CD4-positive, alpha-beta T cell treated with Interleukin-6 at 100 ng/mL for 8 hours (primary cell): ENCODE data around the gene ELP1.
"Not testable (repeated sequence)": the region's sequence is repeated elsewhere in the genome, so short reads cannot be mapped to it uniquely, and the experiment has no call there.

Experiments used
- DNase-seq: peaks from one replicate; pipeline ENCODE4 v3.0.0-alpha.2; 2020; ENCODE audit warnings: mixed read lengths, low spot score

ELP1 gene

DNA sequence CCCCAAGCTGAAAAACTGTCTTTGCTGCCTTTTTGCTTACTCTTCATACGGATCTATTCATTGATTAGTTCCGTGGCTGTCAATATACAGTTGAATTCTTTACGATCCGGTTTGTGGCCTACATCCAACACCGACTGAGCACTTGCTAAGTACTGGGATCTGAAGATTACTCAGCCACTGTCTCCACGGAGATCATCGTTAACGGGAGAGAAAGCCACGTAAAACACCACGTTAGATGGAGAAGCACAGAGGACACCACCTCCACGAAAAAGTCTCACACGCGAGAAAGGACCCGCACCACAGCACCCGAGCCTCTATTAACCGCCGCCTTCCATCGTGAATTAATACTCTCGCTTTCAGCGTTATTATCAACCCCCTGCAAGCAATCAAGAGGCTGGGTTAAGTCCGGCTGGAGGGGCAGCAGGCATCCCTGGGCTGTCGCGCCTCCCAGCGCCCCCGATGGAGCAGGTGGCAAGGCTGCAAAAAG lies 650 bp downstream of the ELP1 start:
- DNase-seq = no peak

- no peak for DNase-seq
These were observed 5.5 kb downstream of the ELP1 start for GRCh38 chr9:108928386-108928785.

GRCh38 chr9:108924466-108924865 lies 9.5 kb downstream of the ELP1 start:
- no peak for DNase-seq

GRCh38 chr9:108921200-108921599 lies 12.7 kb downstream of the ELP1 start:
- no peak for DNase-seq

DNA sequence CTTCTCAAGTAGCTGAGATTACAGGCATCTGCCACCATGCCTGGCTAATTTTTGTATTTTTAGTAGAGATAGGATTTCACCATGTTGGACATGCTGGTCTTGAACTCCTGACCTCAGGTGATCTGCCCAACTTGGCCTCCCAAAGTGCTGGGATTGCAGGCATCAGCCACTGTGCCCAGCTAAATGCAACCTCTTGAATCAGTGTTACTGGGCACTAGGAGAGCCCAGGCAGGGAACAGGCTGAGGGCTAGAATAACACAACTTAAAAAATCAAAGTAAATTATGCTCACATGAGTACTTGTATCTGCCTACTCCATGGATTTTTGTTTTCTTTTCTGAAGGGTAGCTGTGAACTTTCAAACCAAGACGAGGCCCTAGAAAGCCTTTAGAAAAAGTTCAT lies 13.5 kb downstream of the ELP1 start:
- not testable (repeated sequence) for DNase-seq

- no peak for DNase-seq
These were observed 14.4 kb downstream of the ELP1 start for GRCh38 chr9:108919517-108919916.

DNA sequence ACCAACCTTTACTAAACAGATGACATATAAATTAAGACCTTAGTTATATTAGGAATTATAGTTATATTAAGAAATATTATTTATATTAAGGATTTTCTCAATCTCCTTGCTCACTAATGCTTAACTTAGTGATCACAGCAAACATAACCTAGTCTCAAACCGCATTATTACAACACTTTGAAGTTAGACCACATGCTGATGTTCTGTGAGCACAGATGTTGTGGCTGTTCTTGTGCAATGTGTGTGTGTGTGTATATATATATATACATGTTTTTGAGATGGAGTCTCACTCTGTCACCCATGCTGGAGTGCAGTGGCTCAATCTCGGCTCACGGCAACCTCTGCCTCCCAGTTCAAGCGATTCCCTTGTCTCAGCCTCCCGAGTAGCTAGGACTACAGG lies 20.5 kb downstream of the ELP1 start:
- no peak for DNase-seq

DNA sequence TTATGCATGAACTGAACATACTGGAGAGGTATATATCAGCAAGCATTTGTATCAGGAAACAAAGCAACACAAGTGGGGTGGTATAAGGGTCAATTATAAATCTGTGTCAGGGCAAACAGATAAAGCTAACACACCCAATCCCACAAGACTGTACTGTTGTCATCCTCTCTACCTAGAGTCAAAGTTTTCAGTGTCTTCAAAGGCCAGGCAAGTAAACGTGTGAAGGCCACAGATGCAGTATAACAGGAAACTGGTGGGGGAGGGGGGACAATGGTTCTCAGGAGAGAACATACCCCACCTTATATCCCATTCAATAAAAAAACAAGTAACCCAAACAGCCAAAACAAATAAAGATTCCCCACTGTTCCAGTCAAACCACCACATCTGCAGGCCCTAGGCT lies 22.1 kb downstream of the ELP1 start:
- DNase-seq = peak; percentile 18

DNA sequence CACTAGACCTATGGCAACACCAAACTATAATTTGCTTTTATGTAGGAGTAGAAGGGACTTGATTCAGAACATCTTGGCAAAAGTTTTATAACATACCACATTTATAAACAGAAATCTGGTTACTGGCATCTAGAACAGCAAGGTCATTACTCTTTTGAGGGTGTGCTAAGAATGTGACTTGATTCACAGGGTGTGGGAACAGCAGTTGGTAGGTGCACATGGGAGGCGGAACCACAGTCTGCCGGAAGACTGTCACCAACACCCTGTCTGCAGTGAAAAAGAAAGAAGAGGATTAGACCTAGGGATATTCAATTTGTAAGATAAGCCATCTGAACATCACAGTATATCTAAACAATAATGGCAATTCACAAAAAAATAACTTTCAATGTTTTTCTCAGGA lies 23.0 kb downstream of the ELP1 start:
- DNase-seq = no peak

- no peak for DNase-seq
These were observed 23.5 kb downstream of the ELP1 start for GRCh38 chr9:108910402-108910801.

GRCh38 chr9:108905494-108905893 lies 28.4 kb downstream of the ELP1 start:
- no peak for DNase-seq

DNA sequence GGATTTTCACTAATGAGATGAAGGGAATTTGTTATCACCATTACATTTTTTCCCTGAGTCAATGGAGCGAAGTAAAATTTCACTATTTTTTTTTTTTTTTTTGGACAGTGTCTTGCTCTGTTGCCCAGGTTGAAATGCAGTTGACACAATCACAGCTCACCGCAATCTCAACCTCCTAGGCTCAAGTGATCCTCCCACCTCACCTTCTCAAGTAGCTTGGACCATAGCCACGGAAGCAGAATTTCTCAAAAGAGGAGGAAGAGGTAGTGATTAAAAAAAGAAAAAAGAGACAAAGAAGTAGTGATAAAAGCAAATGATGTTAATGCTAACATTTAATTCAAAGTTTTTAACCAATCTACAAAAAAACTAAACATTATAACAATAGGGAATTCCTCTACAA lies 29.8 kb downstream of the ELP1 start:
- DNase-seq = no peak

- no peak for DNase-seq
These were observed 30.4 kb downstream of the ELP1 start for GRCh38 chr9:108903420-108904103.

GRCh38 chr9:108900176-108900575 lies 33.7 kb downstream of the ELP1 start:
- DNase-seq = no peak

DNA sequence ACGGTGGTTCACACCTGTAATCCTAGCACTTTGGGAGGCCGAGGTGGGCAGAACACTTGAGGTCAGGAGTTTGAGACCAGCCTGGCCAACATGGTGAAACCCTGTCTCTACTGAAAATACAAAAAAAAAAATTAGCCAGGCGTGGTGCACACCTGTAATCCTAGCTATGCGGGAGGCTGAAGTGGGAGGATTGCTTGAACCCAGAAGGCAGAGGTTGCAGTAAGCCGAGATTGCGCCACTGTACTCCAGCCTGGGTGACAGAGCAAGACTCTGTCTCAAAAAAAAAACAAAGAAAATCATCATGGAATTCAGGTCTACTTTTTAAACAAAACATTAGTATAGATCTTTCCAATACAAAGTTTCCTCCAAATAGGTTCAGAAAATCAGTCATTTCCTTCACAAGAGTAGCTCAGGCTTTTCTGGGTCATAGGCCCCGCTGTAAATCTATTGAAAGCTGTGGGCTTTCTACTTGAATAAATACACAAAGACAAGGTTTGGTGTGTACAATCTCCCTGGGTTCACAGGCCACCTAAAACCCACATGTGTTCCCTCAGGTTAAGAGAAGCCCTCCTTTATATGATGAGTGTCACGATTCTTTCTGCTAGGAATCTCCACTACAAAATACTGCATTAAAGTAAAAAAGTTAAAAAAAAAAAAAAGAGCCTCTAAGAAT lies 34.8 kb downstream of the ELP1 start:
- not testable (repeated sequence) for DNase-seq

GRCh38 chr9:108897324-108898096 lies 36.4 kb downstream of the ELP1 start:
- DNase-seq = no peak

GRCh38 chr9:108894225-108894997 lies 39.5 kb downstream of the ELP1 start:
- no peak for DNase-seq

GRCh38 chr9:108889649-108890067 lies 44.3 kb downstream of the ELP1 start:
- DNase-seq = peak; percentile 6

- not testable (repeated sequence) for DNase-seq
These were observed 47.2 kb downstream of the ELP1 start for GRCh38 chr9:108886594-108887271.

DNA sequence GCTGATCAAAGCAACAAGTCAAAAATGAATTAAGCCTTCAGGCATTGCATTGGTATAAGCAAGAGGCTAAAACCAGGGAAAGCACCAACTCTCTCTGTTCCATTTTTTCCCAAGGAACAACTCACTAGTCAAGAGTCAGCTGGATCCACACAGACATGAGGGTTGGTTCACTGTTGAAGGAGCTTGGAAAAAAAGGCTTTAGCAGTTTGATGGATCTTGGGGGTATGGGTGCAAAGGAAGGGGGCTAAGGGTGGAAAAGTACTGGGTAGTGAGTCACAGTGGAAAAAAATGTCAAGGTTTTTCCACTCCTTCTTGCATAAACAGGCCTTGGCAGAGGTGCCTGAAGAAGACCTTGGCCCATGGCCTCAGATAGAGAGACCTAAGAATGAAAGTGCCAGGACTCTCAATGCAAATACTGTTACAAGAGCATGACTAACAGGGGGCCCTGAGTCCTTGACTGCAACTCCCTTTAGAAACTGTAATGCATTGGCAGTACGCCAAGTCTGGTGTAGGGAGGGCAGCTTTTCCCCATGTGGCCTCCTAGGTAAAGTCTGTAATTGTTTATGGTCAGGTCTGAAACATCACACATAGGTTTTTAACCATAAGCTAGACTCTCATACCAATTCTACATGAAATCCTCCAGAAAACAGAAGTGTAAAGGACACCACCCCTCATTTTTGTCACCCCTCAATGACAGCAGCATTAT lies 48.1 kb downstream of the ELP1 start:
- DNase-seq = no peak

- DNase-seq = no peak
These were observed 49.2 kb downstream of the ELP1 start for GRCh38 chr9:108884701-108885100.
